WTC11 (cell line): Measurements from ENCODE around the gene OXLD1.

Experiments used
- ATF1 ChIP-seq: sonication (generic); formaldehyde crosslinking; IDR thresholded peaks from 2 replicates; pipeline ENCODE4 v1.8.1; 2023; ENCODE audit warnings: mild to moderate bottlenecking, moderate library complexity, missing genetic modification reagents
- ETV6 ChIP-seq: sonication (generic); formaldehyde crosslinking; IDR thresholded peaks from 2 replicates; pipeline ENCODE4 v1.8.1; 2022; ENCODE audit warnings: mild to moderate bottlenecking, missing genetic modification reagents
- FOXJ3 ChIP-seq: sonication (generic); formaldehyde crosslinking; IDR thresholded peaks from 2 replicates; pipeline ENCODE4 v1.9.0; 2021; ENCODE audit warnings: missing genetic modification reagents, mild to moderate bottlenecking, borderline replicate concordance
- GTF2I ChIP-seq: fragments of 250-450 bp; sonication (Bioruptor Pico); conservative IDR thresholded peaks from 2 replicates; pipeline ENCODE4 v1.4.0; 2021; ENCODE audit warnings: mild to moderate bottlenecking
- JUN ChIP-seq: sonication (generic); formaldehyde crosslinking; IDR thresholded peaks from 2 replicates; pipeline ENCODE4 v1.8.0; 2023; ENCODE audit warnings: mild to moderate bottlenecking, missing genetic modification reagents
- KAT7 ChIP-seq: sonication (generic); formaldehyde crosslinking; IDR thresholded peaks from 2 replicates; pipeline ENCODE4 v1.8.1; 2023; ENCODE audit warnings: missing genetic modification reagents, mild to moderate bottlenecking, borderline replicate concordance
- NR2C2 ChIP-seq: sonication (generic); formaldehyde crosslinking; IDR thresholded peaks from 2 replicates; pipeline ENCODE4 v1.8.0; 2022; ENCODE audit warnings: mild to moderate bottlenecking, missing genetic modification reagents
- SMAD3 ChIP-seq: sonication (generic); formaldehyde crosslinking; IDR thresholded peaks from 2 replicates; pipeline ENCODE4 v1.8.0; 2022; ENCODE audit warnings: missing genetic modification reagents, mild to moderate bottlenecking, borderline replicate concordance
- SP1 ChIP-seq: sonication (generic); formaldehyde crosslinking; conservative IDR thresholded peaks from 2 replicates; pipeline ENCODE4 v1.8.1; 2022; ENCODE audit warnings: missing genetic modification reagents
- TCF7 ChIP-seq: sonication (generic); formaldehyde crosslinking; IDR thresholded peaks from 2 replicates; pipeline ENCODE4 v1.8.0; 2022; ENCODE audit warnings: mild to moderate bottlenecking, low read depth, missing genetic modification reagents, moderate library complexity
- TF ChIP-seq, protein P1 (sequence below): fragments of 200-600 bp; IDR thresholded peaks from 2 replicates; pipeline ENCODE4 v1.8.0; 2022; ENCODE audit warnings: antibody characterized with exemption
- TF ChIP-seq, protein P2 (sequence below): sonication (generic); formaldehyde crosslinking; IDR thresholded peaks from 2 replicates; pipeline ENCODE4 v1.8.0; 2022; ENCODE audit warnings: mild to moderate bottlenecking, missing genetic modification reagents
- TF ChIP-seq, protein P3 (sequence below): sonication (generic); formaldehyde crosslinking; IDR thresholded peaks from 2 replicates; pipeline ENCODE4 v1.8.1; 2022; ENCODE audit warnings: missing genetic modification reagents, borderline replicate concordance
- TF ChIP-seq, protein P4 (sequence below): sonication (generic); formaldehyde crosslinking; IDR thresholded peaks from 2 replicates; pipeline ENCODE4 v1.8.1; 2023; ENCODE audit warnings: mild to moderate bottlenecking, missing genetic modification reagents, moderate library complexity

DNA sequence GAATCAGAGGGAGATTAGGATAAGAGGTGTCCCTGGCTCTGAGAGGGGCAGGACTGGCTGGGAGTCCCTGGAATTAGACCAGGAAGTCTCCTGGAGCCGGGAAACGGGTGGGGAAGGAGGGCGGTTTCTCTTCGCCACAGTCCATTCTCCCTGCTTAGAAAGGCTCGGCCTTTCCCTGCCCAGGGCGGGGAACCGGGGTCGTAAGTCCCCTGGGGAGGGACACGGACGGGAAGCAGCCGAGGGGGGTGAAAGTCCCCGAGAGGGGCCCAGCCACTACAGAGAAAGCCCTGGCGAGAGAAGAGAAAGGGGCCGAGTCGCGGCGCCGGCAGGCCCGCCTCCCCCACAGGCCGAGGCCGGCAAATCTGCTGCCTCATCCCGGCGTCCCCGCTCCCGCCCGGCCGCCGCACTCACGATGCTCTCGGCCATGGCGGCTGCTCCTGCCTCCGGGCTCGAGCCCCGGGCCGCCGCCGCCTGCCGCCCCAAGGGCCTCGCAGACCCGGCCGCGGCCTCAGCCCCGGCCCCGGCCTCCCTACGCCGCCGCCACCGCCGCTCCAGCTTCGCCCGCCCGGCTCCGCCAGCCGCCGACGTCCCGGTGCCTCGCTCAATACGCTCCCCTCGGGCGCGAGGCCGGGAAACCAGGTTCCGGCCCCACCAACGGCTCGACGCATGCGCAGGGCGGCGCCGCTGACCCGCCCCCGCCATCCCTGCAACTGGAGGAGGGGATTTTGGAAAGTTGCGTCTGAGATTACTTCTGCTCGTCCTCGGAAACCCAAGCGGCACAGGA lies 29.7 kb downstream of the OXLD1 start, which contains the start of the genes NPLOC4 and TSPAN10:
- TF ChIP-seq, protein P1, sequence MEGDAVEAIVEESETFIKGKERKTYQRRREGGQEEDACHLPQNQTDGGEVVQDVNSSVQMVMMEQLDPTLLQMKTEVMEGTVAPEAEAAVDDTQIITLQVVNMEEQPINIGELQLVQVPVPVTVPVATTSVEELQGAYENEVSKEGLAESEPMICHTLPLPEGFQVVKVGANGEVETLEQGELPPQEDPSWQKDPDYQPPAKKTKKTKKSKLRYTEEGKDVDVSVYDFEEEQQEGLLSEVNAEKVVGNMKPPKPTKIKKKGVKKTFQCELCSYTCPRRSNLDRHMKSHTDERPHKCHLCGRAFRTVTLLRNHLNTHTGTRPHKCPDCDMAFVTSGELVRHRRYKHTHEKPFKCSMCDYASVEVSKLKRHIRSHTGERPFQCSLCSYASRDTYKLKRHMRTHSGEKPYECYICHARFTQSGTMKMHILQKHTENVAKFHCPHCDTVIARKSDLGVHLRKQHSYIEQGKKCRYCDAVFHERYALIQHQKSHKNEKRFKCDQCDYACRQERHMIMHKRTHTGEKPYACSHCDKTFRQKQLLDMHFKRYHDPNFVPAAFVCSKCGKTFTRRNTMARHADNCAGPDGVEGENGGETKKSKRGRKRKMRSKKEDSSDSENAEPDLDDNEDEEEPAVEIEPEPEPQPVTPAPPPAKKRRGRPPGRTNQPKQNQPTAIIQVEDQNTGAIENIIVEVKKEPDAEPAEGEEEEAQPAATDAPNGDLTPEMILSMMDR, result no peak
- TF ChIP-seq SMAD3 (CRISPR knock-in tag) (no peak), ATF1 (no peak), TCF7 (CRISPR knock-in tag) (0 out of 2 replicates have a peak, but pooled peaks have one; percentile 33), JUN (CRISPR knock-in tag) (peak; percentile 72; the same call in 1 of the 2 replicates), ETV6 (CRISPR knock-in tag) (peak; percentile 83), GTF2I (no peak), FOXJ3 (CRISPR knock-in tag) (no peak), KAT7 (CRISPR knock-in tag) (no peak), SP1 (CRISPR knock-in tag) (peak; percentile 94), NR2C2 (CRISPR knock-in tag) (no peak)
- TF ChIP-seq, protein P2, sequence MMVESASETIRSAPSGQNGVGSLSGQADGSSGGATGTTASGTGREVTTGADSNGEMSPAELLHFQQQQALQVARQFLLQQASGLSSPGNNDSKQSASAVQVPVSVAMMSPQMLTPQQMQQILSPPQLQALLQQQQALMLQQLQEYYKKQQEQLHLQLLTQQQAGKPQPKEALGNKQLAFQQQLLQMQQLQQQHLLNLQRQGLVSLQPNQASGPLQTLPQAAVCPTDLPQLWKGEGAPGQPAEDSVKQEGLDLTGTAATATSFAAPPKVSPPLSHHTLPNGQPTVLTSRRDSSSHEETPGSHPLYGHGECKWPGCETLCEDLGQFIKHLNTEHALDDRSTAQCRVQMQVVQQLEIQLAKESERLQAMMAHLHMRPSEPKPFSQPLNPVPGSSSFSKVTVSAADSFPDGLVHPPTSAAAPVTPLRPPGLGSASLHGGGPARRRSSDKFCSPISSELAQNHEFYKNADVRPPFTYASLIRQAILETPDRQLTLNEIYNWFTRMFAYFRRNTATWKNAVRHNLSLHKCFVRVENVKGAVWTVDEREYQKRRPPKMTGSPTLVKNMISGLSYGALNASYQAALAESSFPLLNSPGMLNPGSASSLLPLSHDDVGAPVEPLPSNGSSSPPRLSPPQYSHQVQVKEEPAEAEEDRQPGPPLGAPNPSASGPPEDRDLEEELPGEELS (CRISPR knock-in tag), result peak; percentile 68; the same call in 1 of the 2 replicates
- TF ChIP-seq, protein P3, sequence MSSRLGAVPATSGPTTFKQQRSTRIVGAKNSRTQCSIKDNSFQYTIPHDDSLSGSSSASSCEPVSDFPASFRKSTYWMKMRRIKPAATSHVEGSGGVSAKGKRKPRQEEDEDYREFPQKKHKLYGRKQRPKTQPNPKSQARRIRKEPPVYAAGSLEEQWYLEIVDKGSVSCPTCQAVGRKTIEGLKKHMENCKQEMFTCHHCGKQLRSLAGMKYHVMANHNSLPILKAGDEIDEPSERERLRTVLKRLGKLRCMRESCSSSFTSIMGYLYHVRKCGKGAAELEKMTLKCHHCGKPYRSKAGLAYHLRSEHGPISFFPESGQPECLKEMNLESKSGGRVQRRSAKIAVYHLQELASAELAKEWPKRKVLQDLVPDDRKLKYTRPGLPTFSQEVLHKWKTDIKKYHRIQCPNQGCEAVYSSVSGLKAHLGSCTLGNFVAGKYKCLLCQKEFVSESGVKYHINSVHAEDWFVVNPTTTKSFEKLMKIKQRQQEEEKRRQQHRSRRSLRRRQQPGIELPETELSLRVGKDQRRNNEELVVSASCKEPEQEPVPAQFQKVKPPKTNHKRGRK, result no peak
- TF ChIP-seq, protein P4, sequence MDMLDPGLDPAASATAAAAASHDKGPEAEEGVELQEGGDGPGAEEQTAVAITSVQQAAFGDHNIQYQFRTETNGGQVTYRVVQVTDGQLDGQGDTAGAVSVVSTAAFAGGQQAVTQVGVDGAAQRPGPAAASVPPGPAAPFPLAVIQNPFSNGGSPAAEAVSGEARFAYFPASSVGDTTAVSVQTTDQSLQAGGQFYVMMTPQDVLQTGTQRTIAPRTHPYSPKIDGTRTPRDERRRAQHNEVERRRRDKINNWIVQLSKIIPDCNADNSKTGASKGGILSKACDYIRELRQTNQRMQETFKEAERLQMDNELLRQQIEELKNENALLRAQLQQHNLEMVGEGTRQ, result peak; percentile 44; the same call in 1 of the 2 replicates
